LNCaP clone FGC (cell line): ENCODE data around the gene ZBED4.

Experiments
- DNase-seq: peaks from one replicate; pipeline ENCODE4 v3.0.0-alpha.2; 2011; ENCODE audit warnings: low read depth
- H3K4me3 ChIP-seq: 2 replicates; pipeline ENCODE4 v1.5.1; 2011; ENCODE audit warnings: mild to moderate bottlenecking, low read depth, low read length, control low read depth
- TF ChIP-seq, protein P1 (sequence below): IDR thresholded peaks from 2 replicates; pipeline ENCODE4 v1.5.1; 2012; ENCODE audit warnings: mild to moderate bottlenecking; ENCODE audit not compliant: control insufficient read depth, insufficient read depth; ENCODE audit errors: extremely low read depth

ZBED4 gene

DNA sequence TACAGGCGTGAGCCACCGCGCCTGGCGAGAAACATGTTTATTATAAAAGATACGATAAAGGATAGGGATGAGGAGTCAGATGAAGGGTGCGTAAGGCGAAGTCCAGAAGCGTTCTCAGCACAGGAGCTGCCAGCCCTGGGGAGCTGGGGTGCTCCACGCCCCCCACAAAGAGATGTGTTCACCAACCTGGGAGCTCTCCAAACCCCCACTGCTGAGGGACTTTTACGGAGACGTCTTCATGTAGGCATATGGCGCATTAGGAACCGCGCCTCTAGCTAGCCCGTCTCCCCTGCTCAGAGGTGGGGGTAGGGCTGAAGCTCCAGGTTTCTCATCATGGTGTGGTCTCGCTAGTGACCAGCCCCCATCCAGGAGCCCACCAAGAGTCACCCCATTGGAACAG, 8.4 kb upstream of the ZBED4 start:
- no peak overlapping the region for H3K4me3 ChIP-seq
- DNase-seq, result no peak
- TF ChIP-seq, protein P1, sequence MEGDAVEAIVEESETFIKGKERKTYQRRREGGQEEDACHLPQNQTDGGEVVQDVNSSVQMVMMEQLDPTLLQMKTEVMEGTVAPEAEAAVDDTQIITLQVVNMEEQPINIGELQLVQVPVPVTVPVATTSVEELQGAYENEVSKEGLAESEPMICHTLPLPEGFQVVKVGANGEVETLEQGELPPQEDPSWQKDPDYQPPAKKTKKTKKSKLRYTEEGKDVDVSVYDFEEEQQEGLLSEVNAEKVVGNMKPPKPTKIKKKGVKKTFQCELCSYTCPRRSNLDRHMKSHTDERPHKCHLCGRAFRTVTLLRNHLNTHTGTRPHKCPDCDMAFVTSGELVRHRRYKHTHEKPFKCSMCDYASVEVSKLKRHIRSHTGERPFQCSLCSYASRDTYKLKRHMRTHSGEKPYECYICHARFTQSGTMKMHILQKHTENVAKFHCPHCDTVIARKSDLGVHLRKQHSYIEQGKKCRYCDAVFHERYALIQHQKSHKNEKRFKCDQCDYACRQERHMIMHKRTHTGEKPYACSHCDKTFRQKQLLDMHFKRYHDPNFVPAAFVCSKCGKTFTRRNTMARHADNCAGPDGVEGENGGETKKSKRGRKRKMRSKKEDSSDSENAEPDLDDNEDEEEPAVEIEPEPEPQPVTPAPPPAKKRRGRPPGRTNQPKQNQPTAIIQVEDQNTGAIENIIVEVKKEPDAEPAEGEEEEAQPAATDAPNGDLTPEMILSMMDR, result no peak

DNA sequence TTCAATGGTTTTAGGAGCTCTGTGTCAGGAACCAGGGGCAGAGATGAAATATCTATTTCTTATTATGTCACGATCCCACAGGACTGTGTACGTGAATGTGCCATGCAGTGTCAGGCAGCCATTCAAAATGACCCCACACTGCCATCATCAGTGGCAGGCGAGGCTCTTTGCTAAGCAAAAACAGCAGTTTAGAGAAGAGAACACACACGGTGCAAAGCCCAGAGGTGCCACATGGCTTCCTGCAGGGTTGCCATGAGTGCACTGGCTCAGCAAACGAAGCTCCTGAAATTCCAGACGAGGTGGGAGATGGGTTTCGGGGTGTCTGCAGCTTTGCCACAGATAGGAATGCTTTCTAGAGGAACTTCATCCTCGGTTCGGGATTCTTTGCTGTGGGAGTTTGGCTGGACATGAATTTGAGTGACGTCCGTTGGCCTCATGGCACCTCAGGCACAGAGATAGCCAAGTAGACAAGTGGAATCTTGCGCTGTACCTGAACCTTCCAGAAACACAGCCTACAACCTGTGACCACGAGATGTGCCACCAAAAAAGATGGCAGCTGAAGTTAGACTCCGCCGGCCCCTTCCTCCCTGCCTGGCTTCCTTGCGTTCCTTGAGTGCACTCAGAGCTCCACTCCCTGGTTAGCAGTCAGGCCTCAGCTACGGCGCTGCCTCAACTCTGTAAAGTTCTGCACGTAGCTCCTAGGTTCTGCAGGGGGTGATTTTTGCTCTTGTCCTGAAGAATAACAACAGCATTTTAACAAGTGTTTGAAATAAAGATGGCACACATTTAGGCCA, 7.8 kb upstream of the ZBED4 start:
- no peak for DNase-seq
- no peak overlapping the region for H3K4me3 ChIP-seq
- TF ChIP-seq, protein P1, result no peak

DNA sequence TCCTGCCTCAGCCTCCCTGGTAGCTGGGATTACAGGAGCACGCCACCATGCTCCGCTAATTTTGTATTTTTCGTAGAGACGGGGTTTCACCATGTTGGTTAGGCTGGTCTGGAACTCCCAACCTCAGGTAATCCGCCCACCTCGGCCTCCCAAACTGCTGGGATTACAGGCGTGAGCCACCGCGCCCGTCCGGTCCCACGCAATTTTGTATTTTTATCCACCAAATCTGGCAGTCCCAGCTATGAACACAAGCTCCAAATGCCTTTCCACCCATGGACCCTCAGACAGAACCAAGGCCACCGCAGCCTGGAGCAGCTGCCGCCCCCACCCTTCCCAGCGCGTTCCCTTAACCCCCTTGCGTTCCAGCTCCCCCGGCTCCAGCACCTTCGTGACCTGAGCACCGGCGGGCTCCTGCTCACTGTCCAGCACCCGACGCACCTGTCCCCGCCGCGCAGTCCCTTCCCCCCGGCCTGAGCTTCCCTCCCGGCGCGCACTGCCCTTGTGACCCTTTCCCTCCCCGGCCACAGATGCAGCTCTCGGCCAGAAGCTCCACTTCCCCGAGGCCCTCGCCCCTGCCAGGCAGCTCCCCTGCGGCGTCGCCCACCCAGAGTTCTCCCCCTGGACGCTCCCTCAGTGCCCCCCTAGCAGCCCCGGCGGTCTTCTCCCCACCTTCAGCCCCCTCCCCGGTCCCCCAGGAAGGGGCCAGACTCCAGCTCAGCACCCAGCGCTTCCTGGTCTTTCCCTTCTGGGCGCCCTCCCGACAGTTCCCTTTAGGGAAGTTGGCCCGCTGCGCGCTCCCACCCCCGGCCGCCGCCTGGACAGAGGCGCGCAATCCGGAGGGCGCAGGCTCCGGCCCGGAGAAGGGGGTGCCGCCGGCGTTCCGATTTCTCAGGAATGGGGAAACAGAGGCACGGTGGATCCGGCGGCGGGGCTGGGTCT, 5.6 kb upstream of the ZBED4 start:
- no peak overlapping the region for H3K4me3 ChIP-seq
- TF ChIP-seq, protein P1, result no peak
- DNase-seq, result no peak

DNA sequence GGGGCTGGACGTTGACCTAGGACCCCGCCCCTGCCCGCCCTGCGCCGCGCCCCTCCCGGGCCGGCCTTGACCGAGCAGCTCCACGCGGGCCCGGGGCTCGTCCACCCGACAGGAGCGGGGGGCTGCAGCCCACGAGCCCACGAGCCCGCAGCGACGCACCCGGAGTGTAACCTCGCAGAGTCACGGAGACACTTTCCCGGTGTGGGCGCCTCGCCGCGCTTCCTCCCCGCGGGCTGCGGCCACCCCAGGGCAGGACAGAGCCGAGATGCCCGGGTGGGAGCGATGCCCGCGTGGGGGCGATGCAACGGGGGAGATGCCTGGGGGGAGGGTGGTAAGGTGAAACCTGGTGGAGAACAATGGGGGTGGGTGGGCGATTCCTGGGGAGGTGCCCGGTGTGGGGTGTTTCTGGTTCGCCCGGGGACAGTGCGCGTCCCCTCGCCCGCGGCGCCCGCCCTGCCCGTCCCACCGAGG, 4.9 kb upstream of the ZBED4 start:
- H3K4me3 ChIP-seq, result no peak overlapping the region
- no peak for DNase-seq
- TF ChIP-seq, protein P1, result no peak

DNA sequence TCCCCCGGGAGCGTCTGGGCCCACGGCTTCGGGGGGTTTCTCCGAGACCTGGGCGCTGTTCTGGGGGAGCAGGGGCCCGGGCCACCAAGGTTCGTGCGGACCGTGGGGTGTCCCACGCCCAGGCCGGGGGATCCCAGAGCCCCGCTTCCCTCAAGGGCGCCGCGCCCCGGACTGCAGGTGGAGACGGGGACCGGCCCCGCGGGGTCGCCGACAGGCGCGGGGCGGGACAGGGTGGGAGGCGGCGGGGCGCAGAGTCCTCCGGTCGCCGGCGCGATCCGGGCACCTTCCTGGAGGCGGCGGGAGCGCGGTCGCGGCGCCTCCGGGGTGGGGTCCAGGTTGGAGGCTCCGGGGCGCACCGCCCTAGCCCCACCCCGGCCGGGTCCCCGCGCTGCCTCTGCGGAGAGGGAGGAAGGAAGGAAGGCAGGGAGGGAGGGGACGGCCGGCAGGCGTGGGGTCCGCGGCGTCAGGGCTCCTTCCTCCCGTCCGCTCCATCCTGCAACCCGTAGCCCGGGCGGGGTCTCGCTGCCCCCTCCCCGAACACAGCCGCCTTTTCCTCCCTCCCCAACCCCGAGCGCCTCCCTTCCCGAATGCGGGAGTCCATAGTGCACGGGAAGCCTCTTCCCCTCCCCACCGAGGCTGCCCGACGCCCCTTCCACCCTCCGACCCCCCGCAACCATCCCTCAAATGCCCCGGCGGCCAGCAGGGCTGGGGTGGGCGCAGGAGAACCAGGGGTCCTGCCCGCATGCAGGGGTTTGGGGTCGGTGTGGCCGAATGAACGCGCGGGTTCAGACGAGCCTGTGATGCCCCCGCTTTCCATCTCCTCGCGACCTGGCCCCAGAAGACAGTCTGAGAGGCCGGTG, 4.3 kb upstream of the ZBED4 start:
- H3K4me3 ChIP-seq, result no peak overlapping the region
- no peak for DNase-seq
- TF ChIP-seq, protein P1, result no peak
